Upper lobe of left lung (tissue), 6 donors: ENCODE measurements around the gene PER2. TPM values are rescaled to one million over a fixed set of nuclear protein-coding genes. Genes with fewer than 3 reads are reported as not detected.

Experiments
- ATAC-seq, 2 donors: fragments of 200-7000 bp; cut with Tn5 transposase; one replicate each; pipeline ENCODE4 v1.9.1; 2022; ENCODE audit warnings: mild to moderate bottlenecking in 2 of 2, moderate library complexity in 2 of 2; ENCODE audit not compliant: low FRiP score in 2 of 2
- DNase-seq, 2 donors: peaks; one replicate each; pipeline ENCODE4 v3.0.0-alpha.2; 2019 to 2020
- H3K27ac ChIP-seq, 4 donors: fragments of 200-600 bp; sonication (generic); one replicate each; pipeline ENCODE4 v1.5.1; 2016 to 2019
- H3K27me3 ChIP-seq, 4 donors: fragments of 200-600 bp; sonication (generic); one replicate each; pipeline ENCODE4 v1.5.1; 2017 to 2019
- H3K36me3 ChIP-seq, 4 donors: fragments of 200-600 bp; sonication (generic); one replicate each; pipeline ENCODE4 v1.5.1; 2016 to 2019
- H3K4me1 ChIP-seq, 4 donors: fragments of 200-600 bp; sonication (generic); one replicate each; pipeline ENCODE4 v1.5.1; 2018 to 2019
- H3K4me3 ChIP-seq, 4 donors: fragments of 200-600 bp; sonication (generic); one replicate each; pipeline ENCODE4 v1.5.1; 2017 to 2019; ENCODE audit warnings: mild to moderate bottlenecking in 2 of 4, moderate library complexity in 1 of 4
- H3K9me3 ChIP-seq, 4 donors: fragments of 200-600 bp; sonication (generic); one replicate each; pipeline ENCODE4 v1.5.1; 2018 to 2019
- CTCF ChIP-seq, 6 experiments: fragments of 450-650 bp in 4 of 6; fragments of 200-600 bp in 2 of 6; sonication (generic) in 2 of 6; IDR thresholded peaks; one replicate each; pipeline ENCODE4 v1.5.1; 2016 to 2019; ENCODE audit warnings: antibody characterized with exemption in 6 of 6
- EP300 ChIP-seq, 4 donors: sonication (generic); formaldehyde crosslinking; IDR thresholded peaks; one replicate each; pipeline ENCODE4 v1.5.1; 2017; ENCODE audit warnings: antibody characterized with exemption in 4 of 4, control low read depth in 2 of 4
- POLR2A ChIP-seq, 4 donors: fragments of 450-650 bp; IDR thresholded peaks; one replicate each; pipeline ENCODE4 v1.5.1; 2016 to 2017; ENCODE audit warnings: antibody characterized with exemption in 4 of 4, mild to moderate bottlenecking in 2 of 4
- POLR2AphosphoS5 ChIP-seq, 2 donors: sonication (generic); formaldehyde crosslinking; IDR thresholded peaks; one replicate each; pipeline ENCODE4 v1.5.1; 2017; ENCODE audit warnings: antibody characterized with exemption in 2 of 2
- WGBS, 2 donors: methylation state at CpG; one replicate each; pipeline ENCODE4 v1.1.5; 2017 to 2018; 5-methylcytosine and 5-hydroxymethylcytosine counted together
- total RNA-seq, 6 donors: library from RNA; depleted of rRNA in 4 of 6; stranded (reverse); fragments of >200 nt in 4 of 6; gene quantifications; one replicate each; pipeline versions ENCODE4 v1.1.0 to v1.2.1, GENCODE V29; 2016 to 2021
- donor health status: DM: no; HTN: no; CAD: no; lungs with moderate emphysema.
- donor health status: DM: no; HTN: yes; CAD: no; lungs with severe emphysema.

PER2 gene
- total RNA-seq, 6 donors from 2014 or later: 12.9 to 28.7 (median 18.1) TPM

DNA sequence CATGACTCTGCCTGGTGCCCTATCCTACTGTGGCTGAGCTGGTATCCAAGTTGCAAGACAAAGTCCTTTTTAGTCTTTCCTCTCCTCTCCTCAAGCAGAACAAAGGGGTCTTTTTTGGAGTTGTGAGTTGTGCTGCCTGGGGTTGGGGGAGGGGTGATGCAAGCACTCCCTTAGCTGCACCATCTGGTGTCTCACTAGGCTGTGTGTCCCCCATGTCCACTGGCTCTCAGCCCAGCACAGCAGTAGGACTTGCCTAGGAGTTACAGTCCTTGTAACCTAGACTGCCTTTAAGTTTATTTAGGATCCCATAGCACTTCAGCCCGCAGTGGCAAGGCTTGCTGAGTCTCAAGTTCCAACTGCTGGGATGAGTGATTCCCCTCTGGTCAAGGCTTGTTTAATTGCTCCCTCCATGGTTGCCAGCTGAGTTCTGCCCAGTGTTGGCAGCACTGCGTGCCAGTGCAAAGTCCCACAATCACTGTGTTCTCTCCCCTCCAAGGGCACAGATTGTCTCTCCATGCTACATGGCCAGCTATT lies 71.7 kb downstream of the PER2 start:
- H3K9me3 ChIP-seq: no peaks in the 10 kb centered on the region
- no peak for DNase-seq
- H3K27me3 ChIP-seq: no peaks in the 10 kb centered on the region
- no peak for ATAC-seq
- 88 to 100% methylated on average over 1 to 2 of the region's 2 CpGs for WGBS, 2 donors
- H3K36me3 ChIP-seq: no peaks in the 10 kb centered on the region
- TF ChIP-seq POLR2A (IDR thresholded peaks at IDR 0.05) (no peak), CTCF (IDR thresholded peaks at IDR 0.05) (no peak), EP300 (IDR thresholded peaks at IDR 0.05) (no peak), POLR2AphosphoS5 (IDR thresholded peaks at IDR 0.05) (no peak)
- no peaks in the 10 kb centered on the region for H3K4me1 ChIP-seq
- no peak overlapping the region for H3K27ac ChIP-seq
- H3K4me3 ChIP-seq: no peak overlapping the region

GRCh38 chr2:238207006-238207405 lies 81.4 kb downstream of the PER2 start:
- Histone ChIP-seq H3K4me3 (no peak overlapping the region), H3K27ac (peak overlapping the region in 3 of 4 donors; percentile 6 to 67 (median 59)), H3K4me1 (peaks cover 8 to 19% (median 13%) of the 10 kb centered on the region in 4 donors), H3K9me3 (no peaks in the 10 kb centered on the region), H3K36me3 (no peaks in the 10 kb centered on the region), H3K27me3 (no peaks in the 10 kb centered on the region)
- no peak for TF ChIP-seq EP300 (IDR thresholded peaks at IDR 0.05)
- TF ChIP-seq POLR2A (IDR thresholded peaks at IDR 0.05): no peak
- no peak for TF ChIP-seq CTCF (IDR thresholded peaks at IDR 0.05)
- TF ChIP-seq POLR2AphosphoS5 (IDR thresholded peaks at IDR 0.05): no peak
- DNase-seq (no peak), ATAC-seq (no peak)
- WGBS, 2 donors: 56 to 60% methylated on average over 7 of the region's 7 CpGs

DNA sequence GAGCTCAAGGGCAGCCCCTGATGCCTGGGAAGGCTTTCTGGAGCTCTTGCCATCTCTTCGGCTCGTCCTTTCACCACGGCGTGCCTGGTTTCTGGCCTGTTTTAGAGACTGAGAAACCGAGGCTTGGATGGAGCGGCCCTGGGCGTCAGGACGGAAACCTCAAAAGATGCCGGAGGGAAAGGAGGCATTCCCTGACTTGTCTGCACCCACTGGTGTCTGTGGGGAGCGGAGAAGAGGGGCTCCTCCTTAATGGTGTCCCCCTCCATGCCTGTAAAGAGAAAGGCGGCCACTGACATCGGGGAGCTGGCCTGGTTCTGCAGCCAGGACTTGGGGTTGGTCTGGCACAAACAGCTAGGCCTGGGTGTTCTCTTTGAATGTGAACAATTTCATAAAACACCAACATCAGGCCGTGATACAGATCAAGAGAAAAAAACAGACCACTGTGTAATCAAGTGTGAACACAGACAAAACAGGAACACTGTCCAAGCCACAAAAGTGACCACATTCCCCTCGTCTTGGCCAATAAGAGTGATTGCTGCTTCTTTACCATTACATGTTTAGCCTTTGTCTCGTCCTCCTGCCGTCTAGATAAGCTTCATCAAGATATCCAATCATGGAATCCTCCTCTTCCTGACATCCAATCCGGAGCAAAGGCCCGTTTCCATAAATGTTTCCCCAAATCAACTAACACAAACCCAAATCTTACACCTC lies 84.3 kb downstream of the PER2 start:
- Histone ChIP-seq H3K27me3 (no peaks in the 10 kb centered on the region), H3K4me3 (peak overlapping the region; percentile 24 to 93 (median 74)), H3K9me3 (no peaks in the 10 kb centered on the region), H3K36me3 (no peaks in the 10 kb centered on the region), H3K4me1 (peaks cover 24 to 37% (median 31%) of the 10 kb centered on the region in 4 donors), H3K27ac (peak overlapping the region; percentile 91 to 97 (median 94))
- no peak for TF ChIP-seq CTCF (IDR thresholded peaks at IDR 0.05)
- no peak for DNase-seq
- WGBS, 2 donors: 49 to 66% methylated on average over 6 to 18 of the region's 18 CpGs
- ATAC-seq: no peak

- Histone ChIP-seq H3K27me3 (no peaks in the 10 kb centered on the region), H3K4me1 (peaks cover 24 to 45% (median 31%) of the 10 kb centered on the region in 4 donors), H3K4me3 (peak within 1 kb of the TSS; percentile 64 to 93 (median 74)), H3K36me3 (no peaks in the 10 kb centered on the region), H3K27ac (peak within 1 kb of the TSS; percentile 91 to 97 (median 94)), H3K9me3 (no peaks in the 10 kb centered on the region)
- peak; percentile 96 to 98 for ATAC-seq
- peak; percentile 93 to 99 for DNase-seq
- TF ChIP-seq POLR2AphosphoS5 (IDR thresholded peaks at IDR 0.05): peak; percentile 30 to 59
- no peak for TF ChIP-seq EP300 (IDR thresholded peaks at IDR 0.05)
- peak in 3 of 4 donors; percentile 60 to 95 (median 92) for TF ChIP-seq POLR2A (IDR thresholded peaks at IDR 0.05)
- TF ChIP-seq CTCF (IDR thresholded peaks at IDR 0.05): peak in 1 of 6 experiments; percentile 31
- 0% methylated on average over 6 to 54 of the region's 126 CpGs for WGBS, 2 donors
Observed at GRCh38 chr2:238203094-238203972, 85.1 kb downstream of the PER2 start, which contains the start of gene ILKAP. Gene ILKAP (minus strand): TSS chr2:238203695. CDS start chr2:238203553, 142 bp downstream.
